Occipital lobe (tissue), 2 donors: ENCODE data around the gene UBE4B. TPM values are rescaled to one million over a fixed set of nuclear protein-coding genes. Genes with fewer than 3 reads are reported as not detected.
A peak's percentile ranks its signal among the peaks of the same experiment; 100 is the strongest.
"Not testable (repeated sequence)": the region's sequence is repeated elsewhere in the genome, so short reads cannot be mapped to it uniquely, and the experiment has no call there.

Experiments
- DNase-seq: peaks from one replicate; lab custom pipeline; 2025; lab: John Stamatoyannopoulos, UW
- total RNA-seq: library from RNA; depleted of rRNA; stranded (reverse); fragments of >200 nt; gene quantifications from one replicate; pipeline ENCODE4 v1.2.3, GENCODE V29; 2014

Gene UBE4B
- total RNA-seq: 35.4 TPM

DNA sequence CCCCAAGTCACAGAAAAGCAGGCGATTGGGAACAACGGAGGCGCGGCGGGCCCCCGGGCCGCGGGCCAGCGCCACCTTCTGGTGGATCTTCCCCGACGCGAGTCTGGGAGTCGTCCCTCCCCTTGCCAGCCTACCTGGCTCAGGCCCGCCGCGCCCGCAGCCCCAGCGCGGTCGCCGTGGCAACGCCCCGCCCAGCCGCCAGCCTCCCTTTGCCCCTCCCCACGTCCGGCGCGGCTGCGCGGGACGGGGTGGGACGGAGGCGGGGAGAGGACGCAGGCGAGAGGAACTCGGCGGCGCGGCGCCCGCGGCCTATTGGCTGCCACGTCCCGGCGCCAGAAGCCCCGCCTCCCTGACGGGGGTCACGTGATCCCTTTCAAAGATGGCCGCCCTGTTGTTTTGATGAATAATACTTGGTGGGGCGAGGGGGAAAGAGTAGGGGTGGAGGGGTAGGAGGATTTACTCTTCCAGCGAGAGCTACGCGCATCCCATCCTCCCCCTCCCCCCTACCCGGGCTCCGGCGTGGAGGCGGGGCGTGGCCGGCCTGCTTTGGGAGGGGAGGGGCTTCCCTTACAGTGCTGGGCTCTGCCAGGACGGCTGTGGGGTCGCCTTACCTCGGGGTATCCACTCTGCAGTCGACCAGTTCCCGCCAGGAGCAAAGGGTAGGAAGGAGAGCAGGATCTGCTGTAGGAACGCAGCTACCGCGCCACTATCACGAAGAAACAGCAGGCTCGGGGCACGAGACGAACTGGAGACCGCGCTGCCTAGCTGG lies at the start of gene UBE4B:
TSS of gene UBE4B (plus strand) at position 369 of the 769 bp plus-strand sequence. CDS start 713 bp downstream, outside the sequence.
- peak; percentile 98 for DNase-seq

GRCh38 chr1:9984253-9984652 lies 48.5 kb upstream of the UBE4B start:
- no peak for DNase-seq

DNA sequence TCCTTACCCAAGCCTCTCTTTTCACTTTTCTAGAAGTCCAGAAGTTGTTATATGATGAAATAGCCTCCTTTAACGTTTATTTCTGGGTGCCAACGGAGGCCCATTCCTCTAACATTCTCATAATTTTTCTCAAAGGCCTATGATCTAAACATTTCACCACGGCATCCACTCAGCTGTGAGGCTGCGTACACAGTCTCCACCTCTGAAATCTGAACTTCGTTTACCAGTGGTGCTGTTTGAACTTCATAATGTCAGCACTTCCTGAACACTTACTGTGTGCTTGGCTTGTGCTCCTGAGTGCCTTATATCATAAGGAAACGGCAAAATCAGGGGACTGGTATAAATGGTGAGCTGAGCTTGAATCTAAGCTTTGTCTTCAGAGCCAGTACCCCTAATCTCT lies 47.8 kb upstream of the UBE4B start:
- no peak for DNase-seq

DNA sequence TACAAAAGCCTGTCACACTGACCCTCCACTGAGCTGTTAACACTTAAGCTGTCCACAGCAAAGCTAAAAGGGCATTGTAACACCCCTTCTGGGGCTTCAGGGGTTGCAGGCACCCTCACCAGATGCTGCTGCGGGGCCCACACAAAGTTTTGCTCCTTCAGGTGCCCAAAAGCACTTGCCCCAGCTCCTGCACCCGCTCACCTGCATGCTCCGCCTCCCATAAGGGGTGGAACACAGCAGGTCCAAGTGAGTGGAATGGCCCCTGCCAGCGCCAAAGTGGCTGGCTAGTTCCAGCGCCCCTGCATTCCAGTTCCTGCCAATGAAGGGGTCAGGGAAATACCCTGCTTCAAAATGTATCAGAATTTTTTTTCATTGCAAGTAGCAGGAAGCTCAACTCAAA lies 43.0 kb upstream of the UBE4B start:
- no peak for DNase-seq

DNA sequence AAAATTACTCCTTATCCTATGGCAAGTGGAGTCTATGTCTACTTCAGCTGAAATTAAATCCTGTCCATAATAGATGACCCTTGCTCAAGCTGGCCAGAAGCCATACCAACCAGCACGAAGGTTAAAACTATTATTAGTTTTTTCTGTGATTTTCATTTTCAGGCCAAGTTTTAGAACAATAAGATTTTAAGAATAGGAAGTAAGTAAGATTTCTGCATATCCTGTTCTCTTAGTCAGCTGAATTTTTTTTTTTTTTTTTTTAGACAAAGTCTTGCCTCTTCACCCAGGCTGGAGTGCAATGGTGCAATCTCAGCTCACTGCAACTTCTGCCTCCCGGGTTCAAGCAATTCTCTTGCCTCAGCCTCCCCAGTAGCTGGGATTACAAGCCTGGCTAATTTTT lies 41.8 kb upstream of the UBE4B start:
- DNase-seq: no peak

- DNase-seq: no peak
Measured at GRCh38 chr1:9992910-9993309, 39.8 kb upstream of the UBE4B start.

GRCh38 chr1:9993561-9994075 lies 39.1 kb upstream of the UBE4B start:
- DNase-seq: no peak

DNA sequence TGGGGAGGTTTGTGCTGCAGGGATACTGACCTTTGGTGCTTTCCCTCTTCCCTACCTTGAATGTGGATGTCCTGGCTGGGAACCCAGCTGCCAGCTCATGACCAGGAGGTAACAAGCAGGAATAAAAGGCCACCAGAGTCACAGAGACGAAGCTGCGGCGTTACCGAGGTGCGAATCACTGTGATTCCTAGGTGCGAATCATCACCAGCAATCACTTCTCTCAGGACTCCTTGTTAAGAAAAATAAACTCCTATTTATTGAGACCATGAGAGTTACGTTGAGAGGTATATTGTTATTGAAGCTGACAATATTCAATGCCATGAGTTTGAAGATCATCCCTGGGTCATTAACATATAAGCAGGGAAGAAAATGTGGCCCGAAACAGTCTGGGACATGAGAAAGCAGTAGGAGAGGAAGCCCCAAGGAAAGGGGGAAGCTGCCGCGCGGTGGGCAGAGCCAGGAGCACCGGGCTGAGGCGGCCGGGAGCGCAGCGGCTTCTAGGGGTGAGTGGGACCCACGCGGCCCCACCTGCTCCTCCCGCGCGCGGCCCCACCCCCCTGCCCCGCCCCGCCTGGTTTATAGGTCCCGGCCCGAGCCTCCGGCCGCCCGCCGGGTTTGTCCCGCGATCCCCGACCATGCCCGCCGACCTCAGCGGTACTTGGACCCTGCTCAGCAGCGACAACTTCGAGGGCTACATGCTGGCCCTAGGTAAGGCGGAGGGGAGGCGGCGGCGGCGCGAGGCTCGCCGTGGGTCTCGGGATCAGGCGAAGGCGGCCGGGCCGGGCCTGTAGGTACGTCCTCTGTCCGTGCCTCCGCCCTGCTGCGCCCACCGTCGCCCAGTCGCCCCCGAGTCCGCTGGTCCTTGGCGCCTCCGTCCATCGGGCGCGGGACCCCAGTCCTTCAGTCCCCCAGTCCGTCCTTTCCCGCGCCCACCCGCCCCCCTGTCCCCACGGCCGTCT lies 35.9 kb upstream of the UBE4B start, which contains the start of gene RBP7:
TSS of gene RBP7 (plus strand) at position 605 of the 959 bp plus-strand sequence. CDS start at position 636, 31 bp downstream.
- no peak for DNase-seq

GRCh38 chr1:10001016-10001665 lies 31.6 kb upstream of the UBE4B start:
- DNase-seq: peak; percentile 12

DNA sequence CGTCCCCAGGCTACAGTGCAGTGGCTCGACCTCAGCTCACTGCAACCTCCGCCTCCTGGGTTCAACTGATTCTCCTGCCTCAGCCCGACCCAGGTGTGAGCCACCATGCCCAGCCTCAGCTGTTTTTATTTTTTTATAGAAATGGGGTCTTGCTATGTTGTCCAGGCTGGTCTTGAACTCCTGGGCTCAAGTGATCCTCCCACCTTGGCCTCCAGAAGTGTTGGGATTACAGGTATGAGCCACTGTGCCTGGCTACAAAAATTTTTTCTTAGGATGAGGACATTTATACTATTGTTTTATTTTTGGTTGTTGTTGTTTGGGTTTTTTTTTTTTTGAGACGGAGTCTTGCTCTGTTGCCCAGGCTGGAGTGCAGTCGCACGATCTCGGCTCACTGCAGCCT lies 27.5 kb upstream of the UBE4B start:
- DNase-seq: not testable (repeated sequence)

GRCh38 chr1:10007169-10007568 lies 25.6 kb upstream of the UBE4B start:
- no peak for DNase-seq

GRCh38 chr1:10014016-10014415 lies 18.7 kb upstream of the UBE4B start:
- DNase-seq: no peak

- DNase-seq: no peak
Measured at GRCh38 chr1:10019561-10019960, 13.2 kb upstream of the UBE4B start.

GRCh38 chr1:10020086-10020485 lies 12.7 kb upstream of the UBE4B start:
- DNase-seq: no peak

GRCh38 chr1:10020678-10021077 lies 12.1 kb upstream of the UBE4B start:
- DNase-seq: not testable (repeated sequence)

DNA sequence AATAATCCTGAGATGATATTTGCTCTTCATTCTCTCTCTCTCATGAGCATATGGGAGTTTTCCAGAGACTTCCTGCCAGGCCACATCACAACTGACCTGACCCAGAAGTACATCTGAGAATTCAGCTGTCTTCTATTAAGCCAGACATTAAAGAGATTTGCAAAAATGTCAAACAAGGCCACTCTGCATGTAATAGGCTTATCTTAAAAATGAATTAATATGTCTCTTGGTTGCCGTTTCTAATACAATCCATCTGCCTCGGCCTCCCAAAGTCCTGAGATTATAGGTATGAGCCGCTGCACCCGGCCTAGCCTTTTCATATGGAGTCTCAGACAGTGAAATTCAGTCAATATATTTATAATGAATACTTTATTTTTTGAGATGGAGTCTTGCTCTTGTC lies 10.8 kb upstream of the UBE4B start:
- DNase-seq: not testable (repeated sequence)

GRCh38 chr1:10022656-10023055 lies 10.1 kb upstream of the UBE4B start:
- DNase-seq: no peak

- no peak for DNase-seq
Measured at GRCh38 chr1:10025354-10025753, 7.4 kb upstream of the UBE4B start.

GRCh38 chr1:10027027-10027426 lies 5.7 kb upstream of the UBE4B start:
- no peak for DNase-seq

GRCh38 chr1:10028956-10029500 lies 3.7 kb upstream of the UBE4B start:
- not testable (repeated sequence) for DNase-seq

- no peak for DNase-seq
Measured at GRCh38 chr1:10031461-10031860, 1.3 kb upstream of the UBE4B start.
